GM10266 (cell line): ENCODE data around the gene ATP13A3.

ENCODE experiments used
- DNase-seq: peaks from one replicate; pipeline ENCODE4 v3.0.0; 2012; ENCODE audit errors: extremely low spot score
- TF ChIP-seq, protein P1 (sequence below): IDR thresholded peaks from 2 replicates; pipeline ENCODE4 v1.5.1; 2012; ENCODE audit warnings: mild to moderate bottlenecking, low read depth; ENCODE audit not compliant: control insufficient read depth, insufficient read depth; ENCODE audit errors: missing control alignments

ATP13A3 gene

DNA sequence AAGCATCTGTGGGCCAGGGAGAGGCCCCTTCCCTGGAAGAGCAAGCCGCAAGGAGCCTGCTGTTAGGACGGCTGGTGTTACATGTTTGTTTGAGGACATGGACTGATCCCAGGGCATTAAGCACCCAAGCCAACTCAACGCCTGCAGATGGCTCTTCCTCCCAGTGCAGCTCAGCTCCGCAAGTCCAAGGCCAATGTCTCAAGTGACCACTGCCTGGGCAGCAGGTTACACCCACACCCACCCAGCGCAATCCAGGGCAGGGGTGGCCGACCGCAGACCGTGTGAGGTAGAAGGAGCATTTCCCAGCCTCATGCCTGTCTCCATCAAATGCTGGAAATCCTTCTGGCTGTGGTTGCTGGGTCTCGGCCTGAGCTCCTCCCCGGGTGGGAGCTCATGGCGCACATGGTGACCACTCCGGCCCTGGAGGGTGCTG is 102.2 kb downstream of the ATP13A3 start:
- no peak for DNase-seq
- TF ChIP-seq, protein P1, sequence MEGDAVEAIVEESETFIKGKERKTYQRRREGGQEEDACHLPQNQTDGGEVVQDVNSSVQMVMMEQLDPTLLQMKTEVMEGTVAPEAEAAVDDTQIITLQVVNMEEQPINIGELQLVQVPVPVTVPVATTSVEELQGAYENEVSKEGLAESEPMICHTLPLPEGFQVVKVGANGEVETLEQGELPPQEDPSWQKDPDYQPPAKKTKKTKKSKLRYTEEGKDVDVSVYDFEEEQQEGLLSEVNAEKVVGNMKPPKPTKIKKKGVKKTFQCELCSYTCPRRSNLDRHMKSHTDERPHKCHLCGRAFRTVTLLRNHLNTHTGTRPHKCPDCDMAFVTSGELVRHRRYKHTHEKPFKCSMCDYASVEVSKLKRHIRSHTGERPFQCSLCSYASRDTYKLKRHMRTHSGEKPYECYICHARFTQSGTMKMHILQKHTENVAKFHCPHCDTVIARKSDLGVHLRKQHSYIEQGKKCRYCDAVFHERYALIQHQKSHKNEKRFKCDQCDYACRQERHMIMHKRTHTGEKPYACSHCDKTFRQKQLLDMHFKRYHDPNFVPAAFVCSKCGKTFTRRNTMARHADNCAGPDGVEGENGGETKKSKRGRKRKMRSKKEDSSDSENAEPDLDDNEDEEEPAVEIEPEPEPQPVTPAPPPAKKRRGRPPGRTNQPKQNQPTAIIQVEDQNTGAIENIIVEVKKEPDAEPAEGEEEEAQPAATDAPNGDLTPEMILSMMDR = no peak

DNA sequence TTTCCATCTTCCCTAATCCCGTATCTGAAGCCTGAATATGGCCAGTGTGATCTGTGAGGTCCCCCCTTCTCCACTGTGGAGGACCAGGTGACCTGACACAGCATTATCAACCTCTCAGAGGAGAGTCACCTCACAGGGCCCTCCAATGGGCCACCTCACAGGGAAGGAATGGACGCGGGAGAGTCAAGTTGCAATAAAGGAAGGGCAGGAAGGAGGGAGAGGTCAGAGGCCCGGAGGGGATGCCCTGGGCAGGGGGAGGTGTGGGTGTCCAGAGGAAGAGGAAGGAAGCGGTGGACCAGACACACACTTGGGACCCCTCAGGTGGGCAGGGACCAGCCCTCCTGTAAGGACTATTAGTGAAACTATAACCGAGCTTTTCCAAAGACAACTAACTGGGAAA is 102.6 kb downstream of the ATP13A3 start:
- no peak for DNase-seq
- TF ChIP-seq, protein P1 = no peak

DNA sequence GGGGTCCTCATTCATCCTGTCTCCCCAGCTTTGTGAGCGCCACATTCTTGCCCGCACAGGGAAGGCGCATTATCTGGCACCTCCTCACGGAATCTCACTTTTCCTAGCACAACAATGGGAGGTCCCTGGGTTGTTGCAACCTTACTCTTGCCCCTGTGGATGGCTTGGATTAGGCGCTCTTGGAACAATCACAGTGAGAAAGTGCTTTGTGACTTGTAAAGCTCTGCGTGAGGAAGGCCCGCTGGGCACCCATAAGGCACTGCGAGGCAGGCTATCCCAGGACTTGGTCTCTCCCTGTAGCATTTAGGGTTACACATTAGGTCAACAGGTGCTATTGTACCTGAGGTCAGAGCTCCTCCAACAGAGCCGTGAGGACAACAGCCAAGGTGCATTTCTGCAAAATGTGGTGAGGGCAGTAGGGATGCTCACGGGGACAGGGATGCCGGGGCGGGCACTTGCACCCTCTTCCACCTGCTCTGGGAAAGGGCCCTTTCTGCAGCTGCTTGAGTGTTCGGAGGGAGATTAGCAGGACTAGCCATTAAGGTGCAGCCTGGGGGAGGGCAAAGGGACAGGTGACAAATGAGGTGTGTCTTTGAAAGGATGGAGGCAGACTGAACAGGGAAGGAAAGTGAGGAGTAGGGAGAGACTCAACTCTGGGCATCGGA is 103.4 kb downstream of the ATP13A3 start:
- no peak for DNase-seq
- TF ChIP-seq, protein P1 = no peak

DNA sequence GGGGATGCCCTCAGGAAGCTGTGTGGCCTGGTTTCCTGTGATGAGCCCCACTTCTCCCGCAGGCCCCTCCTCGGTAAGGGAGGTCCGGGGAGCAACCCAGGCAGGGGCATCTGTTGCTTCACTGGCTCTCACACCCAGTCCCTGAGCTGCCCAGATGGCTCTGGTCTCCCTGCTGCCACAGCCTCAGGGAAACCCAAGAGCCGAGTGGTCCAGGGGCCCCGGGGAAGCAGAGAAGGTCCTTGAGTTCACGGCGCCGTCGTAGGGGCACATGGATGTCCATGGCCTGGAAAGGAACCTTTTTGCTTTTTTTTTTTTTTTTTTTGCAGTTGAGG is 103.9 kb downstream of the ATP13A3 start:
- DNase-seq = no peak
- TF ChIP-seq, protein P1 = no peak

DNA sequence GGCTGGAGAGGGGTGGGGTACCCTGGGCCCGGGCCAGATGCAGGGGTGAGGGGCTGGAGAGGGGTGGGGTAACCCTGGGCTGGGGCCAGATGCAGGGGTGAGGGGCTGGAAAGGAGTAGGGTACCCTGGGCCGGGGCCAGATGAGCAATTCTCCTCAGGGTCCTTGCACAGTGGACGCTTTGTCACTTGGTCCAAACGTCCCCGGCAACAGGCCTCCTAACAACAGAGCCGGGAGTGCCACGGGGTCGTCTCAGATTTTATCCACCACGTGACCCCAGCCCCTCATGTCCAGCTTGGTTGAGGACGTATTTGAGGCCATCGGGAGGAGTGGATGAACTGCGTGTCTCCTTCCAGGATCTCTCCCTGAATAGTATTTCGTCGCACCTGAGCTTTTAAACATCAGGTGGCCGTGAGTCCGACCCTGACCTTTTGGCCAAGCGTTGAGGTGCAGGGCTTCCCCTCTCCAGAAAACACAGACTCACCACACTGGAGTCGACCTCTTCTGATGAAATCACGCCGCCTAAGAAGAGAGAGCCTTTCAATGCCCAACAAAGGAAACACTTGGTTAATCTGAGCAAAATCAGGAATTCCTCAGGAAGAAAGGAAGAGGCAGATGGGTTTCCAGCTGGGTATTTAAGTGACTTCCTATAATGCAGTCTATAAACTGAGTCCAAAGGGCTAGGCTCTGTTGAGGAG is 104.5 kb downstream of the ATP13A3 start:
- DNase-seq = no peak
- TF ChIP-seq, protein P1 = no peak

DNA sequence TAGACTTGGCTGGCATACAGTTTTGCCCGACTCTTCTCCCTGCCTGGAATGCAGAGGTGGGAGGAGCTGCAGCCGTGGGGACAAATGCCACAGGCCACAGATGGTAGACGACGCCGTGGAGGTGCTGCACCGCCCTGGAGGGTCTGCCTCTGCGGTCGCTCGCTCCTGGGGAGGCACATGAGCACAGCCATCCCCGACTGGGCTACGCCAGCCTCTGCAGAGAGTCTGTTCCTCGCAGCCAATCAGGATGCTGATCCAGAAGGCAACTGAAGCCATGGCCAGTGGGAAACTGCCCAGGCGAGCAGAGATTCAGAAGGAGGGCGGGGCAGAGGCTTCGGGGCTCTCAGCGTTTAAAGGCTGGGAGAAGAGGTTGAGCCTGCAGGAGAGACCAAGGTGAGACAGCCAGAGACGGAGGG is 105.3 kb downstream of the ATP13A3 start:
- no peak for DNase-seq
- TF ChIP-seq, protein P1 = no peak

DNA sequence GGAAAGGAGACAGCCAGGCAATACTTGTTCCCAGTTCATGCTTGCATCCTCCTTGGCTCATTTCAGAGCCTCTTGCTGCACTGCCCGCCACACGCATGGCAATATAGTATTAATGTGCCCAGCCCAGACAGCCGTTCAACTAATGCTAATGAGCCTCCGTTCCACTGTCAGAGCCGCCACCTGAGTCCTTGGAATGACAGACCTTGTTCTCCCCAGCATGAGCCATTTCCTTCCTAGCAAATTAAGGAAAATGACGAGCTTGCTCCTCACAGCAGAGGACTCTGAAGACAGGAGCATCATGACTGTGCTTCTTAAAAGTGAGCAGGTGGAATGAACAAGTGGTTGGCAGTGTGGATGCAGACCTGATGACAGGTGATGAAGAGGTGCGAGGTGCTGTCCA is 106.5 kb downstream of the ATP13A3 start:
- TF ChIP-seq, protein P1 = no peak
- DNase-seq = no peak
